GM12873 (cell line): ENCODE measurements around the gene NHLH1.

Experiments used
- CTCF ChIP-seq: IDR thresholded peaks from 2 replicates; pipeline ENCODE4 v1.5.1; 2012; ENCODE audit warnings: low read depth, mild to moderate bottlenecking, moderate library complexity, low read length, control low read depth; ENCODE audit not compliant: insufficient read depth; ENCODE audit errors: missing control alignments

Gene NHLH1

GRCh38 chr1:160365325-160365724 is 1.5 kb upstream of the NHLH1 start:
- no peak for TF ChIP-seq CTCF

- no peak for TF ChIP-seq CTCF
Measured at GRCh38 chr1:160367516-160367900, 637 bp downstream of the NHLH1 start.

- TF ChIP-seq CTCF = no peak
Measured at GRCh38 chr1:160367934-160368923, 1.4 kb downstream of the NHLH1 start.

- no peak for TF ChIP-seq CTCF
Measured at GRCh38 chr1:160369087-160369486, 2.2 kb downstream of the NHLH1 start.

- TF ChIP-seq CTCF = no peak
Measured at GRCh38 chr1:160370561-160371345, 3.9 kb downstream of the NHLH1 start.

GRCh38 chr1:160371346-160371631 is 4.4 kb downstream of the NHLH1 start:
- TF ChIP-seq CTCF = no peak

- TF ChIP-seq CTCF = no peak
Measured at GRCh38 chr1:160371756-160372155, 4.9 kb downstream of the NHLH1 start.
